ENCODE measurements around the gene GRIK4.
"Not testable (repeated sequence)": the region's sequence is repeated elsewhere in the genome, so short reads cannot be mapped to it uniquely, and the experiment has no call there.

Gene GRIK4, protein sequence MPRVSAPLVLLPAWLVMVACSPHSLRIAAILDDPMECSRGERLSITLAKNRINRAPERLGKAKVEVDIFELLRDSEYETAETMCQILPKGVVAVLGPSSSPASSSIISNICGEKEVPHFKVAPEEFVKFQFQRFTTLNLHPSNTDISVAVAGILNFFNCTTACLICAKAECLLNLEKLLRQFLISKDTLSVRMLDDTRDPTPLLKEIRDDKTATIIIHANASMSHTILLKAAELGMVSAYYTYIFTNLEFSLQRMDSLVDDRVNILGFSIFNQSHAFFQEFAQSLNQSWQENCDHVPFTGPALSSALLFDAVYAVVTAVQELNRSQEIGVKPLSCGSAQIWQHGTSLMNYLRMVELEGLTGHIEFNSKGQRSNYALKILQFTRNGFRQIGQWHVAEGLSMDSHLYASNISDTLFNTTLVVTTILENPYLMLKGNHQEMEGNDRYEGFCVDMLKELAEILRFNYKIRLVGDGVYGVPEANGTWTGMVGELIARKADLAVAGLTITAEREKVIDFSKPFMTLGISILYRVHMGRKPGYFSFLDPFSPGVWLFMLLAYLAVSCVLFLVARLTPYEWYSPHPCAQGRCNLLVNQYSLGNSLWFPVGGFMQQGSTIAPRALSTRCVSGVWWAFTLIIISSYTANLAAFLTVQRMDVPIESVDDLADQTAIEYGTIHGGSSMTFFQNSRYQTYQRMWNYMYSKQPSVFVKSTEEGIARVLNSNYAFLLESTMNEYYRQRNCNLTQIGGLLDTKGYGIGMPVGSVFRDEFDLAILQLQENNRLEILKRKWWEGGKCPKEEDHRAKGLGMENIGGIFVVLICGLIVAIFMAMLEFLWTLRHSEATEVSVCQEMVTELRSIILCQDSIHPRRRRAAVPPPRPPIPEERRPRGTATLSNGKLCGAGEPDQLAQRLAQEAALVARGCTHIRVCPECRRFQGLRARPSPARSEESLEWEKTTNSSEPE

DNA sequence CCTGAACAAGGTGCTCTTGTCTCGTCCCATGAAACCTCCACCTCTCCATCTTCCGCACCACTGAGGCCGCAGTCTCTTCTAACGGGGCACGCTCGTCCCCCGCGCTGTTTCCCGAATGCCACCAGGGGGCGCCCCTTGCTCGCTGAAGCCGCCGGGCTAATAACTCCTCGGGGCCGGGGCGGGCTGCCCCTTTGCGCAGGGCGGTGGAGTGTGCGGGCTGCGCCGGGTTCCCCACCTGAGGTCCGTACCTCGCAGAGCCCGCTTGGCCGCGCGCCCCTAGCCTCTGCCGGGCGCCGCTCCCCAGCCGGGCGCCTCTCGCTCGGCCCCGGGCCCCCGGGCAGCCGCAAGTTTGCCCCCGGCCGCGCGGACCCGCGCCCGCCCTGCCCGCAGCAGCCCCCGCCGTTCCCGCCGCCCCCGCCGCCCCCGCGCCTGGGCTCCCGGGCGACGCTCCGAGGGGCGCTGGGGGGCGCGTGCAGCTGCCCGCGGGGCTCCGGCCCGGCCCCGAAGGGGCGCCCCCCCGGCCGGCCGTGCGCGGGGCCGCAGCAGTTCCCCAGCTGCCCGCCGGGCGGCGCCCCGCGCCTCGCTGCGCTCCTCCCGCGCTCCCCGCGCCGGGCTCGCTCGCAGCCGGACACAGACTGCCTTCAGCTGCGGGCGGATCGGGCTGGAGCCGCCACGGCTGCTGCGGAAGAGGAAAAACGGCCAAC, at the start of gene GRIK4:
TSS of gene GRIK4 (plus strand) at position 633 of the 704 bp plus-strand sequence. CDS start 148,571 bp downstream, outside the sequence.
- peak; percentile 60 to 63 for DNase-seq

DNA sequence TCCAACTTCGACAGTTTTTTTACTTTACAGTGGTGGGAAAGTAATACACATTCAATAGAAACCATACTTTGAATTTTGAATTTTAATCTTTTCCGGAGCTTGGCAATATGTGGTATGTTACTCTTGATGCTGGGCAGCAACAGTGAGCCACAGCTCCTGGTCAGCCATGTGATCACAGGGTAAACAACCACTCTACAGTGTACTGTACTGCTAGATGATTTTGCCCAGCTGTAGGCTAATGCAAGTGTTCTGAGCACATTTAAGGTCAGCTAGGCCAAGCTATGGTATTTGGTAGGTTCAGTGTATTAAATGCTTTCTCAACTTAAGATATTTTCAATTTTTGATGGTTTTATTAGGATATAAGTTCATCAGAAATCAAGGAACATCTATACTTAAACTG, 48.7 kb upstream of the GRIK4 start:
- no peak for DNase-seq

DNA sequence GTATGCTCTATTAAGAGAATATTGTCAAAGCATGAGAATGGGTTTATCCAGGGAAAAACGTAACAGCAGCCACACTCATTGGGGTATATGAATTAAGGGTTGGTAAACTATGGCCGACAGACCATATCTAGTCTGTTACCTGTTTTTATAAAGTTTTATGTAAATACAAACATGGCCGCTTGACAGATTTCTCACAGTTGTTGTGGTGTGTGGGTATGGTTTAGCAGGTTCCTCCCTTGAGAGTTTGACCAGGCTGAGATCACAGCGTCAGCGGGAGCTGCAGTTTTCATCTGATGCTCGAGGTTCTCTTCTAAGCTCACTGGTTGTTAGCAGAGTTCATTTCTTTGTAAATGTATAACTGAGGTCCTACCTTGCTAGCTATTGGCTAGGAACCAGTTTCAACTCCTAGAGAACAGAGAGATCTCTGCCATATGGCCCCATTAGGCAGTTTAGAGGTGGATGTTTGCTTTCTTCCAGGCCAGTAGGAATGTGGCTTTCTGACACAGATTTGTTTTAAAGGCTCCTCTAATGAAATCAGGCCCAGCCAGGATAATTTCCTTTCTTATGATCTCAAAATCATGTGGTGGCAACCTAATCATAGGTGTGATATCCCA, 45.5 kb upstream of the GRIK4 start:
- DNase-seq = no peak

DNA sequence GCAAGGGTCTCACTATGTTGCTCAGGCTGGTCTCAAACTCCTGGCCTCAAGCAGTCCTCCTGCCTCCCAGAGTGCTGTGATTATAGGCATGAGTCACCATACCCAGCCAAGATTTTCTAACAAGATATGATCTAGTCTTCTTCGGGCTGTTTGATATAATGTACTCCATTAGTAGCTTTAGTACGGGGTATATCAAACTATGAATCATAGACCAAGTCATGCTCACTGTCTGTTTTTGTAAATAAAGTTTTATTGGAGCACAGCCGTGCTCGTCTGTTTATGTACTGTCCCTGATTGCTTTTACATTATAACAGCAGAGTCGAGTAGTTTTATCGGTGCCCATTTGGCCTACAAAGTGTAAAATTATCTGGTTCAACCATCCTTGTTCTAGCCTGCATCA, 43.9 kb upstream of the GRIK4 start:
- no peak for DNase-seq

DNA sequence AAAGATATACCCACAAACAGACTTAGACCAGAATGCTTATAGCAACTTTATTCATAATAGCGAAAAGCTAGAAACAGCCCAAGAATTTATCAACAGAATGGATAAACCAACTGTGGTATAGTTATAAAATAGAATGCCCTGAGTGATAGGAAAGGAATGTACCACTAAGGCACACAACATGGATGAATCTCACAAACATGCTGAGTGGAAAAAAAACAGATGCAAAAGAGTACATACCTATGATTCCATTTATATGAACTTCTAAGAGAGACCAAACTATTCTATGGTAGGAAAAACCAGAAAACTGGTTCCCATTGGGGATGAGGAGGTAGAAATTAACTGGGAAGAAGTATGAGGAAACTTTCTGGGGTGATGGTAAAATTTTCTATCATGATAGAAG, 40.4 kb upstream of the GRIK4 start:
- DNase-seq = no peak

DNA sequence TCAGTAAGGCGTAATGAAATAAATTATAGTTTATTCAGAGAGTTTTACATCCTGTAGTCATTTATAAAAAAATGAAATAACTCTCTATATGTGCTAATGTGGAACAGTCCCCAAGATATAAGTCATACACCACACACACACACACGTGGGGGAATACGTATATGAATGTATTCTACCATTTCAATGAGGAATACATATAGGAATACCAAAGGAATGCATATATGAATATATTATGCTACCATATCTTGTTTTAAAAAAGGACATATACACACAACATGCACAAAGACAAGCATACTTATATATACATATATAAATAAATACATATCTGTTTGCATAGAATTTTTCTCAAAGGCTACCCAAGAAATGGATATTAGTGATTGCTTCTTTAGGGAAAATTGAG, 39.6 kb upstream of the GRIK4 start:
- DNase-seq = no peak

DNA sequence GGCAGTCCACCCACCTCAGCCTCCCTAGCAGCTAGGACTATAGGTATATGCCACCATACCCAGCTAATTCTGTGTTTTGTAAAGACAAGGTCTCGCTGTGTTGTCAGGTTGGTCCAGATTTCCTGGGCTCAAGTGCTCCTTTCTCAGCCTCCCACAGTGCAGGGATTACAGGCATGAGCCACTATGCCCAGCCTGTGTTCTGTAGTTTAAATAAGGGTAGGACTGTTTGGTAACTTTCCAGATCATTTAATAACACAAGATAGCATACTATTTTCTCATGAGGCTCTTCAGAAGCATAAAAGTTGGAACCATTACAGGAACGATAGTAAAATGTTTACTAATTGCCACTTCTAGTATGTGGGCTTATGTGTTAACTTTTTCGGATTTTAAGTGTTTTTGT, 38.0 kb upstream of the GRIK4 start:
- no peak for DNase-seq

DNA sequence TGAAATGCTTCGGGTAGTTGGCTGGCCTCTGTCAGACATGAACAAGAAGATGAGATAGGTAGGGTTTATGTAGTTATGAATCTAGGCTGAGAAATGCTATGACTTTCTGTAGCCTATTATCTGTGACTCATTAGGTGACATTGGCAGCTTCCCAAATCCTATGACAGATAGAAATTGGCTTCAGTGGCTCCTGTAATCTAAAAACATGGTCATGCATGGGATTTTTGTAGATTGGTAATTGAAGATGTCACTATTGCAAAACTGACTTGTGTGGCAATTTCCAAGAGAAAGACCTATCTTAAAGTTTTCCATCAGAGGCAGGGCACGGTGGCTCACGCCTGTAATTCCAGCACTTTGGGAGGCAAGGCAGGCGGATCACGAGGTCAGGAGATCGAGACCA, 29.4 kb upstream of the GRIK4 start:
- DNase-seq = no peak

DNA sequence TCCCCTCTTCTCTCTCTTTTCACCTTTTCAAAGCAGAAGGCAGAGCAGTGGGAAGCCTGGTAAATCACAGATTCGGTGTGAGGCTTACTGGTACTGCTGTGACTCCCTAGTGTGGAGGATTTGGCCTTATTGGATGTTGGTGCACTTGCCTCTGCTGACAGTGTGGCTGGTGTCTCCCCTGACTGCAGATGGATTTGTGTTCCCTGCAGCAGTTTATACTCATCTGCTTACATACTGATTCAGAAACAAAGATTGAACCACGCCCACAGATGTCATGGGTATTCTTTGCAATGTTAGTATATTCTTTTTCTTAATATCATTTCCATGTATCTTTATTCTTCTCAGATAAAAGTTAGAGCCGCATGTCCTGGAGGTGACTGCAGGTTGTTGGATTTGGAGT, 26.8 kb upstream of the GRIK4 start:
- DNase-seq = no peak

DNA sequence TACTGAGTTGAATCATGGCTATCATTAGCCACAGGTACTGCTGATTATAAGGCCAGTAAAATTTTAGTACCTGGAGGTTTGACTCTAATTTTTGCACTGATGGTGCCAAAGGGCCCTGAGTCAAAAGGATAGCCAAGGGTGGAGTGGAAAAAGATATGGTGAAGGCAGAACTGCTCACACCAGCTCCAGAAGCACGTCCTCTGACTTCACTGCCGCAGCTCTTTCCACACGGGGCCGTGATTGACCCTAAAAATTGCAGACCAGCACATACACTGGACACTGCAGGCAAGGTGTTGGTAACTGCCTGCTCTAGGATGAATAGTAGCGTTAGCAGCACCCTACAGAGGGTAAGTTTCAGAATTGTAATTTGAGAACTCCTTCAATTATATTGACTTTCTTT, 25.4 kb upstream of the GRIK4 start:
- no peak for DNase-seq

DNA sequence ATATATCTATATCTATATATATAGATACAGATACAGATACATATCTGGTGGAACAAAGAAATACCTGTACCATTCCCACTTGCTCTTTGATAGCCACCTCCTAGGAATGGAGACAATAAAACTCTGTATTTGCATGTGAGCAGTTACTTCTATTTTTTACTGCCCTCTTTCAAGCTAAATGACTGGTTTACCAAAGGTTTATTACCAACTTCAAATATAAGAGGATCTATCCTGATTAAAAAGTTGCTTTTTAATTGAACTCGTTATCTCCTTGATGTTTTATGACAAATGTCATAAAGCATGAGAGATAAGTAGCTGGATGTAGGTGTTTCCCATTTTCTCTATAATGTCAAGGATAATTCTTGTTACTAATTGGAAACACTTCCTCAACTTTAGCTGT, 21.7 kb upstream of the GRIK4 start:
- DNase-seq = no peak

DNA sequence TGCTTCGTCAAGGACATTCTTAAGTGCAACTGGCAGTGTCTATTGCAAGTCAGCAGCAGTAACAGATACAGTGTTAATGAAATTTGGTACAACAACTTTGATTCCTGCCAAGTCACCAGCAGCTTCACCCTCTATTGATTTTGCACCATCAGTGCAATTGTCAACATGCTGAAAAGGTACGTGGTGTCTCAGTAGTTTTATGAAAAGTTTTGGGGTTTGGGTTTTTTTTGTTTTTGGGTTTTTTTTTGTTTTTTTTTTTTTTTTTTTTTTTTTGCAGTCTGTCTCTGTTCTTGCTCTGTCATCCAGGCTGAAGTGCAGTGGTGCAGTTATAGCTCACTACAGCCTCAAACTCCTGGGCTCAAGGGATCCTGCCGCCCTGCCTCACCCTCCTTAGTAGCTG, 19.1 kb upstream of the GRIK4 start:
- DNase-seq = no peak

DNA sequence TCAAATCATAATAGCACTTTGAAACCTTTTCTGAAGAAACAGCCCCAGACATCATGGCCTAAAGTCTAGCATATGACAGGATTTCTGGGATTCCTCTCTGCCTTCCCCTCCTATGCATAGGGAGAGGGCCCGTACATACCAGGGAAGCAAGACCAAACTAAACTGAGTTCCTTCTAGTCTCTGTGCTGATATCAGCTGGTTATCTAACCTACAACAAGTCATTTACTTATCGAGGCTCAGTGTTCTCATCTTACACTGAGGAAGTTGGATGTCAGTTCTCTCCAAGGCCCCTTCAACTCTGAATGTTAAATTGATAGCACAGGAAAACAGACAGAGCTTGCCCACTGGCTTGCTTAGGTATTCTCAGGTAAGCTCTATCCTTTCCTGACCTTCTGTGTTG, 17.0 kb upstream of the GRIK4 start:
- DNase-seq = no peak

DNA sequence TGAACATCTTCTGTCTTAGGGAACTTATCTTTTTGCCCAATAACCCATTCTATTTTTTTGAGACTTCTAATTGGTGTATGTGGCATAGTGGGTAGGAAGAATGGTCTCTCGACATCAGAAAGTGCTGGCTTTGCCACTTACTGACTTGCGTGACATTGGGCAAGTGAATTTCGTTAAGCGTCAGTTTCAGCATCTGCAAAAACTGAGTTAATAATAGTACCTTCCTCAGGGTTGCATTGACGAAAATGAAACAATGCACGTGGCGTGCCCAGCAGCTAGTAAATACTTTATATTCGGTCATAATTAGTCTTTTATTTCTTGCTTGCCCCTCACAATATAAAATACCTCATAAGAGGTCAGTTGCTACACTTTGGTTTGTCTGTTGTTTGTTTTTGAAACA, 12.5 kb upstream of the GRIK4 start:
- no peak for DNase-seq

DNA sequence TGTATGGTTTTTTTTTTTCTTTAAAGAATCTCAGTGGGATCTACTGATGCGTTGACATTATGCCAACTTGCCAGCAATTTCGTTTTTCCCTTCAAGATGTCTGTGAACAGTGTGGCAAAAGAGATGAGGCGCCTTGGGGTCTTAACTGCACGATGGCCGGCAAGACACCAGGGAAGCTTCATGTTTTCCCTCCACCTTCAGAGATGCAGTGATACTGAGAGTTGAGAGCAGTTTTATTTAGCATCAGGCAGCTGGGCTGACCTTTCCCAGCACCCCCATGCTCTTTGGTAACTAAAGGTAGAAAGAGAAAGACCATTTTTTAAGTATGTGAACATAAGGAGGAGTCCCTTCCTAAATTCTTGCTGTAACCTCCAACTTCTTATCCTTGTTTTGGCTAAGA, 11.7 kb upstream of the GRIK4 start:
- DNase-seq = no peak

DNA sequence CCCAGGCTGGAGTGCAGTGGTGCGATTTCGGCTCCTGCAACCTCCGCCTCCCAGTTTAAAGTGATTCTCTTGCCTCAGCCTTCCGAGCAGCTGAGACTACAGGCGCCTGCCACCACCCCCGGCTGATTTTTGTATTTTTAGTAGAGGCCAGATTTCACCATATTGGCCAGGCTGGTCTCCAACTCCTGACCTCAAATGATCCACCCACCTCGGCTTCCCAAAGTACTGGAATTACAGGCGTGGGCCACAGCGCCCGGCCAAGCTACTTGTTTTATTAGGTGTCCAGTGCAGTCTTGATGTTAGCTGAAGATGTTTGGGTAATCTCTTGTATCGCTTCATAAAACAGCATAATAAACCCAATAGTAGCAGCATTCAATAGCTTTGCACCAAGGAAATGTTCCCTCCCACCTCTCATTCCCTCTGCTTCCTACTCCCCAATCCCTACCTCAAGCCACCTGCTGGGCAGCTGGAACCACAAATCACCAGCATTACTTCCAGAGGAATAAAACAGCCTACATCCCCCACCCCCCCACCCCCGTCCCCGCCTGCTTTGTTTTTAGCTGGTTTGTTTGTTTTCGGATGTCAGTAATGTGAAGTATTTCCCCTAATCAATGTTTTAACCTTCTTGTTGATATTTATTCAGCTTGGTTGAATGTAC, 11.0 kb upstream of the GRIK4 start:
- DNase-seq = no peak

DNA sequence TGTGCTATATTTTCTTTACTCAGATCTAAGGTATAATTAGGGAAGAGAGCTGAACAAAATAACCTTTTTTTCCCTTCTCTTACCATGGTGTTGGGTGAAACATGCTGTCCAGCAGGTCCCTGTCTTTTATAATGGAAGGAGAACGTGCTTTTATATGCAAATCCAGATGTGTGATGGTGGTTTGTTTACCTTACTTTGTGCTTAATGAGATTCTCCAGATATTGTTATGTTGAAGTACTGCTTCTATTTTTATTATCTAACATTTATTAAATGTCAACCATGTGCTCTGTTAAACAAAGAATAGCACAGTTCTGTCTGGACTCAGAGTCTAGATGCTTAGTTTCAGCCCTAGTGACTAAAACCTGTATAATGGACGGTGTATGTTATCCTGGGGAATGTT, 10.1 kb upstream of the GRIK4 start:
- DNase-seq = no peak

DNA sequence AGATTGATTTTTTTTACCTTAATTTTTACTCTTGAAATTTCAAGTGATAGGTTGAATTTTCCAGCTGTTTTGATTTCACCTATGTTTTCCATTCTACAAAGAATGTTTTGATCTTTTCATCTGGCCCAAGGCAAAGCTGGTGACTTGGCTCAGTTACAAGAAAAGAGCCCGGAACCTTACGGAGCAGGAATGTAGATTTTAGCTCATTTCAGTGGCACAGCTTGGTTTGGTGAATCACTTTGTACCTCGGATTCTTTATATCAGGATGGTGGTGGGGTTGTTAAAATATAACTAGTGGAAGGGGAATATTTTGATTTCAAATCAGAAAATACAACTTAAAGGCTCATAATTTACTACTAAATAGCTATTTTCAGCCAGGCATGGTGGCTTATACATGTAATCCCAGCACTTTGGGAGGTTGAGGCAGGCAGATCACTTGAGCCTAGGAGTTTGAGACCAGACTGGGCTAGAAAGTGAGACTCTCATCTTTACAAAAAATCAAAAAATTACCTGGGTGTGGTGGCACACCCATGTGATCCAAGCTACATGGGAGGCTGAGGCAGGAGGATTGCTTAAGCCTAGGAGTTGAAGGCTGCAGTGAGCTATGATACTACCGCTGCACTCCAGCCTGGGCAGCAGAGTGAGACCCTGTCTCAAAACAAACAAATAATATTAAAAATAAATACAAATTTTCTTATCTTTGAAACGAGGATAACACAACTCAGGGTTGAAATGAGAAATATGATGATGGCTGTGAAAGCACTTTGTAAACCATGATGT, 9.4 kb upstream of the GRIK4 start:
- DNase-seq = no peak

DNA sequence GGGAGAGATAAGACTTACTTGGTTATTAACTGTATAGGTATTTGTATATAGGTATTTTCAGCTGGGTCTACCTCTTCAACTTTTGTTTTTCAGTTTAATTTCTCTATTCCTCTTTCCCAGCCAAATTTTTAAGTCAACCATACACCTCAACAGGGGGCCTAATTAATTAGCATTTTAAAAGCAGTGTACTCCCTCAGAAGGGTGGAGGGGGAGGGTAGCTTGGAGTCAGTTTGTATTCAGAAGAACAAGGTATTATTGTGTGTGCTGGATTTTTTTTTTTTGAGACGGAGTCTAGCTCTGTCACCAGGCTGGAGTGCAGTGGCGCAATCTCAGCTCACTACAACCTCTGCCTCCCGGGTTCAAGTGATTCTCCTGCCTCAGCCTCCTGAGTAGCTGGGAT, 8.0 kb upstream of the GRIK4 start:
- DNase-seq = not testable (repeated sequence)

DNA sequence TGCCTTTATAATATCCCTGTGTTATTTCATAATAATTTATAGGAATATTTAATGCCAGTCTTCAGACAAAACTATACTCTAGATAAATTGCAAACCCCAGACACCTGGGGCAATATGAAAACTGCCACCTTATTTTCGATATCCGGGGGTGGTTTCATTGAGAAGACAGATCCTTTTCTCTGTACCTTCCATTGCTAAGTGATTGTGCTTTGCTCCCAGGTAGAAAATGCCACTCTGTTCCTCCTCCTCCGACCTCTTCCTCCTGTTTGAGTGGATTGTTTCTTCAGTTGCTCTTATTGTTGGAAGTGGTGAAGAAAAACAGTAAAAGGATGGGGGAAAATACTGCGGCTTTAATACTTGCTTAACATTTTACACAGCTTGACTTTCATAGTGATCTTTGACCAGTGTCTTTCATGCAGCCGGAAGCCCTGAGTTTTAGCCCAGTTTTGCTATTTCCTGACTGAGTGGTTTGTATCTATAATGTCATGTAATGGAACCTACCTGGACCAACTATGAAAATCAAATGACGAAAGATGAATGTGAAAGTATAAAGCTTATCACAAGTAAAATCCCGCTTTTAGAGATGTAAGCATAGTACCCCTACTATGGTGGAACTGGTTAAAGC, 5.6 kb upstream of the GRIK4 start:
- no peak for DNase-seq
